Measurements from ENCODE around the gene SH3GLB1.

The SH3GLB1 gene

DNA sequence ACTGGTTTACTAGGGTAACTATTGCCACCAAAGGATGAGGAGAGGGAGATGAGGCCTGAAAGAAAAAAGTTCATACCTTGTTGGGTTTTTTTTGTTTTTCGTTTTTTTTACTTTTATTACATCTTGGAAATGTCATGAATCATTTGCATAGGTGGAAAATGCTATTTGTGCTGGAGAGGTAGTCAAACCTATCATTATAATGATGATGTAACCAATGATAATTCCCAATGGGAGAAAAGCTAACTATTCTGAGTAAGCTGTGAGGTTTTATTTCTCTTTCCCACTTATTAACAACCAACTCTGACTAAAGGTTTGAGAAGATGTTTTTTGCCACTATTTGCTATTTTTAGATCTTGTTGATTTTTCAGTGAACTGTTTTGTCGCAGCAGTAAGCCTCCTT, 29.0 kb downstream of the SH3GLB1 start:
- no peak for DNase-seq (ENCODE audit: low spot score)

DNA sequence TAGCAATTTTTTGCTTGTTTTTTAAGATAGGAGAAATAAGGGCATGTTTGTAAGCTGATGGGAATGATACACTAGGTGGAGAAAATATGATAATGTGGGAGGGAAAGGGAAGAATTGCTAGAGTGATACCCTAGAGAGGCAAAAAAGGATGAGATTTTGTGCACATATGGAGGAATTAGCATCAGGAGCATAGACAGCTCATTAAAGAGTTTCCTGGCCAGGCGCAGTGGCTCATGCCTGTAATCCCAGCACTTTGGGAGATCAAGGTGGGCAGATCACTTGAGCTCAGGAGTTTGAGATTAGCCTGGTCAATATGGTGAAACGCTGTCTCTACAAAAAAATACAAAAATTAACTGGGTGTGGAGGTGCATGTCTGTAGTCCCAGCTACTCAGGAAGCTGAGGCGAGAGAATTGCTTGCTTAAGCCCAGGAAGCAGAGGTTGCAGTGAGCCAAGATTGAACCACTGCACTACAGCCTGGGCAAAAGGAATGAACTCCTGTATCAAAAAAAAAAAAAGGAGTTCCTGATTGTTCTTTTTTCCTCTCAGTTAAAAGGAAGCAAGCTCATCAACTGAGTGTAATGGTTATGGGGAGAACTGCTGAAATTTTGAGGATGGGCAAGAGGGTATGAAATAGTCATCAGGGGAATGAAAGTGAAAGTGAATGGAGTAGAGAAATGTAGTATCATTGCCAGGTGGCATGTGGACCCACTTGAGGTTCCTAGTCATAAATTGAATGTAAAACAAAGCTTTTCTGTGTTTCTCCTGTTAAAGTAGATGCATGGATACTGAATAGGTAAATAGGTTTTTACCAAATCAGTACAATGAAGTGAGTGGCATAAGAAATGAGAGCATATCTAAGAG, 35.5 kb downstream of the SH3GLB1 start:
- no peak for DNase-seq (ENCODE audit: low spot score)

DNA sequence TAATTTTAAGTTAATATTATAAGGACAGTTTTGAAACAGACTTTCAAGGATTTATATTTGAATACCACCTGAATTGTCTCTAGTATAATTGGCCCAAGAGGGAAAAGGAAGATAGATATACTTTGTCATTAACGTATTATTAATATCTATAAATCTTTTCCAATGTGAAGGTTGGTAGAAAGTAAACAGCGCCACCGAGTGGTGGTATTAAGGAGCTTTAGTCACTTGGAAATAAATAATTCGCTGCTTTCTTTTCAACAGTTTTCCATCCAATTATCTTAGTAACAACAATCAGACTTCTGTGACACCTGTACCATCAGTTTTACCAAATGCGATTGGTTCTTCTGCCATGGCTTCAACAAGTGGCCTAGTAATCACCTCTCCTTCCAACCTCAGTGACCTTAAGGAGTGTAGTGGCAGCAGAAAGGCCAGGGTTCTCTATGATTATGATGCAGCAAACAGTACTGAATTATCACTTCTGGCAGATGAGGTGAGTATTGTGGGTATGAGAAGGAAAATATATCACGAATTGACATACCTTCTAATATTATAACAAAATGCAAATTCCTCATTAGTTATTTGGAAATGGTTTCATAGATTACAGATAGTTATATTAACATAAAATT, 37.7 kb downstream of the SH3GLB1 start:
- DNase-seq (ENCODE audit: low spot score), result no peak

DNA sequence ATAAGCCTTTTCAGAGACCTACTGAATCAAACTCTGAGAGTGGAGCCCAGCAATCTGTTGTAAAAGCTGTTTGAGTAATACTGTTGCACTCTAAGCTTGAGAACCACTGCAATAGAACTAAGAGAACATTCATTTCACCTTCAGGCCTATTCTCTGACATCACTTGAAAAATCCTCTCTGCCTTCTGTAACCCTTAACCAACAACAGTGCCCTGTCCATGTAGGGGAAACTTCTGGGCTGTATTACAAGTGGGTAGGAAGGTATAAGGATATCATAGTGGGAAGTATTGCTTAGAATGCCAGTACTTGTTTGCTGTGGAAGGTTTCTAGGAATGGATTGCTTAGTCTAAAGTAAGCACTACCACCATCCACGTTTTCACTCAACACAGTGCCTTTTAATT, 42.9 kb downstream of the SH3GLB1 start:
- no peak for DNase-seq (ENCODE audit: low spot score)

DNA sequence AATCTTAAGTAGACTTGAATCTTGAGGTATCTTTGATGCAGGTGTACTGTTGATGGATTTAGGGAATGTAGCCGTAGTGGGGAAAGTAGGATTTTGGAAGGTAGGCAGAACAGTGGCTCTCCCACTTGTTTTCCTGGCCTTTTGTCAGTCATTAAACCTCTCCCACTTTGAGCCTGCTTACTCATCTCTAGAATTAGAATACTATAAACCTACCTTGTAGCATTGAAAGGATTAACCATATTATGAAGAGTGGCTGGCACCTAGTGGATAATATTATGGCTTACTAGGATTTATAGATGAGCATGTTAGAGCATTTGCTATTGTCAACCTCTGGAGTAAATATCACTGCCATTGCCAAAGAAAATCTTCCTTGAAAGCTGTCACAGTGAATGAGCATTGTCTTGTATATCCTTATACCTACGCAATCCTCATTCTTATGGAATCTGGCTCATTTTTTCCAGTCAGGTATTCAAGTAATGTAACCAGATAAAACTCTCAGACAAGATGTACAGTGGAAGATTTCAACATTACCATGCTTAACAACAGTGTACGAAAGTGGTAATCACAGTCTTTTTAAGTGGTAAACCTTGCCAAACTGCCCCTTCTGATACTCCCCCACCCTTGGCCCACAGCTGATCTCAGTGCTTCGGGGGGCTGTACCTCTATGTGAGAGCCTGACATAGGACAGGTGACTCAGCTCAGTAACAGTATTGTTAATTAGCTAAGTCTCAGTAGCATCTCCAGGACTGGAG, 44.4 kb downstream of the SH3GLB1 start:
- no peak for DNase-seq (ENCODE audit: low spot score)

DNA sequence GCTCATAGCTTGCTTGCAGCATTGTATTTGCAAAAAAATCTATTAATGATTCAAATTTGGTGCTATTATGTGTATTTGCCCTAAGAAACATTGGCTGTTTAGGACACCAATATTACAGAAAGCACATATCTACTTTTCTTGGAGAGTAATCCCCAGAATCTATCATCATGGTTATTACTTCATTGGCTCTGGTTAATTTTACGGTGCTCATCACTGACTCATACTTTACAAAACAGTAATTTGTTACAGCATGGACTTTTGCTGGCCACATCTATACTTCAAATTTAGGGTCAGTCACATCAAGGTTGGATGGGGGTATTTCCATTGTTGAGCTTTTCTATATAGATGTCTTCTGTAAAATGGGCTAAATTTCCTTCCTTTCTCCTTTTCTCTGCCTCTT, 45.7 kb downstream of the SH3GLB1 start:
- no peak for DNase-seq (ENCODE audit: low spot score)

DNA sequence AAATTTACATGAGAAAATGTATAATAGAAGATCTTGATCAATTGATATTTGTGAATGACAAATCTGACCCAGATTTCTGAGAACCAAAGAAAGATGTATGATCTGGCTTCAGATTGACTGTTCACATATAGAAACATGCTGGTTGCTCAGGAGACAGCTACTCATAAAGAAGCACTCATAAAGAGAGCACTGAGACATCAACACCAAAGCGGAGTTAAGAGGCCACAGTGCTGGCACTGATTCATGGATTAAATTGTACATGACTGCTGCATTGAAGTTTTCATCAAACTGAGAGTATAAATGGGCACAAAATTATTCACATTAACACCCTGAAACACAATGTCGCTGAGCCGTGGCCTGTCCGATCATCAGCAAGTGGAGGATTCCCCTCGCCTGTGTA, 46.2 kb downstream of the SH3GLB1 start:
- no peak for DNase-seq (ENCODE audit: low spot score)

DNA sequence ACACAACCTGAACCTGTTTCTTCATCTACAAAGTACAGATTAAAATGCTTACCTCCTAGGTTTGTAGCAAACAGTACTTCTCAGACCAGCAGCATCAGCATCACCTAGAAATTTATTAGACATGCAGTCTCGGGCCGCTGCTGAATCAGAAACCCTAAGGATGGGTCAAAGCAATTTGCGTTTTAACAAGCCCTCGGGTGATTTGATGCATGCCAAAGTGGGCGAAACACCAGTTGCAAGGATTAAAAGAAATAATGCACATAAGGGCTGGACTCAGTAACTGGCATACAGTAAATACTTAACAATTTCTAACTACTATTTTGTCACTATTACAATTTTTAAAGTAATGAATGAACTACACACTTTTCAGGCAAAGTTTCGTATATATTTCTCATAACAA, 47.5 kb downstream of the SH3GLB1 start:
- DNase-seq (ENCODE audit: low spot score), result no peak

DNA sequence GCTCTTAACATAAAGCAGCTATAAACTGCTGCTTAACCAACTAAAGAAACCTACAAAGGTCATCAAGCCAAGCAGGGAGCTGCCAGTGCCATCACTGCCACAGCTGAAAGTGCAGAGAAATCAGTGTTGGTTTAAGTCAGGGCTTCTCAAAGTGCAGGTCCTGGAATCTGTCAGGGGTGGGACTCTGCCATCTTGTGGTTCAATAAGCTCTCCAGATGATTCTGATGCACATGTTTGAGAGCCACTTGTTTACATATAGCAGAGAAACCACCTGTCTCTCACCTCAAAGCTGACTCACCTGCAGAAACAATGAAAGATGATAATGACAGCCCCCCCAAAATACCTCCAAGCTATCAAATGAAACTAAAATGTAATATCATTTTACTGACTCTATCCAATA, 49.3 kb downstream of the SH3GLB1 start:
- no peak for DNase-seq (ENCODE audit: low spot score)

DNA sequence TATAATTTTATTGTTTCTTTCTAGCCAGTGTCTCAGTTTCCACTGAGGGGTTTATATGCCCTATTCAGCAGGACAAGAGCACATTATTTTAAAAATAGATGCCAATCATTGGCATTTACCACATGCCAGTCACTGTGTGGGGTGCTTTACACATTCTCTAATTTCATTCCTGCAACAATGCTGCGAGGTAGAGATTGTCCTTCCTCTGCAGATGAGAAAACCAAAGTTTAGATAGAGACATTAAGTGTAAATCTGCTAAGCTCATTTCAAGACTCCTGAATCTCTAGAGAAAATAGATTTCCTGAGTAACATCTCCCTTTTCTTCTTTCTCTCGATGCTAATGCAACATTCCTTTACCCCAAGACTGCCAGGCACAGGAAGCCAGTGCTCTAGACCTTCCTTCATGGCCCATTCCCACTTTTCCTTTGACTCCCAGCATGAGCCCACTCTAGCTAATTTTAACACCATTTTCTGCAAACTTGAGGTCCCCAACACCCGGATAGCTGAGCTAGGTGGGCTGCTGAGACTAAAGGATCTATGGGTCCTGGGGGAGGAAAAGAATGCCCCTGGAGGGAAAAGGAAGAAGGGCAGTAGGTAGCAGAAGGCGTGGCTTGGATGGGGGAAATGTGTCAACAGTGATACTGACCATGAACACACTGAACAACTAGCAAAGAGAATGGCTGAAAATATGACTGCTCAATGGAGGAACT, 50.0 kb downstream of the SH3GLB1 start:
- DNase-seq (ENCODE audit: low spot score), result no peak

DNA sequence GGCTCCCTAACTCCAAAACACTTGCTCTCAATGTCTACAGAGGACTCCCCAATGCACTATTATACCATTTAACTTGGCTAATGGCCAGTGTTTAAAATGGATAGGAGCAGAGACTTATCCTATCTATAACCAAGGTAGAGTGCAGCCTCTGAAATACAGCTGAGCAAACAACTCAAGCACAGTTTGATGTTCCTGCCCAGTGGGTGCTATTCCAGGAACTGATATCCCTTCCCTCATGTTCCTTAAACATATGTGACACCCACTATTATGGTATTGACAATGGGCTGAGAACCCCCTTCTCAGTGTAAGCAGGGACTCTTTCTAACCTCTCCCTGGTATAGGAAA, 51.7 kb downstream of the SH3GLB1 start:
- DNase-seq (ENCODE audit: low spot score), result no peak

DNA sequence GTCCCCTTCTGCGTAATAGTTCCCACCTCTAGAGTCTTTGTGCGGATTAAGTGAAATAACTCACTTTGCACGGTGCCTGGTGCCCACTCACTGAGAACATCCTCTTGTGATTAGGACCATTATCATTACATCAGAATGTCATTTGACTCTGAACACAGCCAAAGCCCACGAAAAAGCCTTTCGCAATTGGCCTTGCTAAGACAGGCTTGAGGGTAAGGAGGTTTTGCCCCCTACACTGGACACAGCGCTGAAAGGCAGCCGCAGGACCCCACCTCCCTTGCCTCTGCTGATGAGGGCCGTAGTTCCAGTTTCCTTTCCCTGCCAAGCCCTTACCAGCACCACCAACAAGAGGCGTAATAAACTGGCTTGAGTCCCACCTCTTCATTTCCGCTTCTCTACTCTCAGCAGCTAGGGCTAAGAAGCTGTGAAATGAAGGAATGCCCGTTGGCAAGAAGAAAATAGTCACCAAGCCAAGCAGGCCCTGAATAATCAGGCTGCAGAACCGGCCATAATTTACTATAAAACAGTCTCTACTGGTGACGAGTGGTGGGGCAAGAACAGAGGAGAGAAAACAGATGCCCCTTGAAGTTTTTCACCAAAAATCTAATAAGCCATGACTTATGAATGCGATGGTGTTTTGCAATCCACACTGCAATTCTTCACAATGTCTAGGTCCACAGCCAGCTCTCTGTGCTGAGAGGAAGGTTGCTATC, 53.1 kb downstream of the SH3GLB1 start:
- DNase-seq (ENCODE audit: low spot score), result peak; percentile 24

DNA sequence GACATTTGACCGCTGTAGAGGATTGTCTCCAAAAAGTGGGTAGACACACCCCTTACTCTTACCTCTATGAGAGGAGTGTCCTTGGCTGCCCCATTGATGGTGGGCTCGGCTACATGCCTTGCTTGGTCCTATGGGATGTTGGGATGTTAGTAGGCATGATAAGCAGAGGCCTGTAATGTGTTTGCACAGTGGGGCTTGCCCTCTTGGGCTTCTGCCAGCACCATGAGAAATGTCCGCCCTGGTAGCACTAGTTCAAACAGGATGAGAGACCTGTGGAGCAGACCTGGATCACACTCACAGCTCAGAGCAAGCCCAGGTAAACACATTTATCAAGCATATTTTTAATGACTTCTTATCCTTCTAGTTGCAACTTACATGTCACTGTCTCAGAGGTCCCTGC, 54.2 kb downstream of the SH3GLB1 start:
- DNase-seq (ENCODE audit: low spot score), result no peak

DNA sequence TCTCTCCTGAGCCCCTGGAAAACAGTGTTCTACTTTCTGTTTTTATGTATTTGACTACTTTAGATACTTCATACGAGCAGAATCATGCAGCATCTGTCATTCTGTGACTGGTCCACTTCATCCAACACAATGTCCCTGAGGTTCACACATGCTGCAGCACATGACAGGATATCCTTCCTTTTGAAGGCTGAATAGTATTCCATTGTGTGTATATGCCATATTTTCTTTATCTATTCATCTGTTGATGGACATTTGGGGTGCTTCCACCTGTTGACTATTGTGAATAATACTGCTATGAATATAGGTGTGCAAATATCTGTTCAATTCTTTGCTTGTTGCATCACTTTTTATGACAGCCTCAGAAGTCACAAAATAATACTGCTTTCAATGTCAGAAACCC, 55.8 kb downstream of the SH3GLB1 start:
- DNase-seq (ENCODE audit: low spot score), result no peak

DNA sequence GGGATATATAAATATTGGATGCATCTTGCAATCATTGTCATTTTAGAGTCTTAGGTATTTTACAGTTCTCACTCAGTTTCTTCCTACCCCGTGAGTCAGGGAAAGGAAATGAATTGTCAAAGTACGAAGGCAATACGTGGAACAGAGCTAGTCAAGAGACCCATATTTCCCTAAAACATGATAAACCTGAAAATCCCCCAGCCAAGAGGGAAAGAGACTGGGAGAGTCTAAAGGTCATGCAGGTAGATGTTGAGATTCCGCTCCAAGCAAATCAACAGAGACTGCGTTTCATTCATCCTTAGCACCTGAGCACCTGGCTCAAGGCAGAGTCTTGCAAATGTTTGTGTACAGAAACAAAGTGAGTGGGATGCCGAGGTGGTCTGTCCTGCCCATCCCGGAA, 58.0 kb downstream of the SH3GLB1 start:
- no peak for DNase-seq (ENCODE audit: low spot score)

DNA sequence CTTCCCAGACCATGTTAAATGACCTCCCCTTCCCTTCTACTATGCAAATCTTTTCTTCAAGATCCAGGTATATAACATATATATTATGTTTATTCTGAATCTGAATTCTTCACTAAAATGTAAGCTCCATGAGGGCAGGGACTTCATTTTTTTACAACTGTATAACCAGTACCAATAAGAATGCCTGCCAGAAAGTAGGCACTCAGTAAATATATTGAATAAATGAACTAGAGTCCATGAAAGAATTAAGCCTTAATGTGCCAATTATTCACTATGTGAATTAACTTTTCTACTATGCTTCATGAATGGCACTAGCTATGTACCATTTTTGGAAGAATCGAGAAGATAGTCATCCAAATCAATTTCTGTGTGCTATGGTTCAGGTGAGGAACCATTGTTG, 60.1 kb downstream of the SH3GLB1 start:
- DNase-seq (ENCODE audit: low spot score), result no peak

DNA sequence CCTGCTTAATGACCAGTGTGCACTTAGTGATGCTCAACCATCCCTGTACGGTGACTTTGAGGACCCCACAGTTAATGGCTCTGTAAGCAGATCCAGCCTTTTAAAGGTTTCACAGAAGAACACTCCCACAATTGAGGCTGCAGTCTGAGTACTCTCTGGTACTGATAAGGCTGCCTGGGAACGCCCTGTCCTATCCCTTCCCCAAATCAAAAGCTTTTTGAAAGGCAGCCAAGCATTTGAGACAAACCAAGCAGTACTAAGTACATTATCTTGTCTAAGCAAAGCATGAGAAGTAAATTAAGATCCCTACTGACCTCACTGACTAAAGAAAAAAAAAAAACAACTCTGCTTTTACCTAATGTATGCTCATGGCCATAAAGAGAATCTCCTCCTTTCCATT, 60.7 kb downstream of the SH3GLB1 start:
- no peak for DNase-seq (ENCODE audit: low spot score)

DNA sequence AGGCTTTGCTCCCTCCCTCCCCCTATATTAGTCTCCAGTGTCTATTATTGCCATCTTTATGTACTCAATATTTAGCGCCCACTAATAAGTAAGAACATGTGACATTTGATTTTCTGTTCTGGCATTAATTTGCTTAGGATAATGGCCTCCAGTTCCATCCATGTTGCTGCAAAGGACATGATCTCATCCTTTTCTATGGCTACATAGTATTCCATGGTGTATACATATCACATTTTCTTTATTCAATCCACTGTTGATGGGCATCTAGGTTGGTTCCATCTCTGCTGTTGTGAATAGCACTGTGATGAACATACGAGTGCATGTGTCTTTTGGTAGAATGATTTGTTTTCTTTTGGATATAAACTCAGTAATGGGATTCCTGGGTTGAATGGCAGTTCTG, 61.3 kb downstream of the SH3GLB1 start:
- DNase-seq (ENCODE audit: low spot score), result no peak

DNA sequence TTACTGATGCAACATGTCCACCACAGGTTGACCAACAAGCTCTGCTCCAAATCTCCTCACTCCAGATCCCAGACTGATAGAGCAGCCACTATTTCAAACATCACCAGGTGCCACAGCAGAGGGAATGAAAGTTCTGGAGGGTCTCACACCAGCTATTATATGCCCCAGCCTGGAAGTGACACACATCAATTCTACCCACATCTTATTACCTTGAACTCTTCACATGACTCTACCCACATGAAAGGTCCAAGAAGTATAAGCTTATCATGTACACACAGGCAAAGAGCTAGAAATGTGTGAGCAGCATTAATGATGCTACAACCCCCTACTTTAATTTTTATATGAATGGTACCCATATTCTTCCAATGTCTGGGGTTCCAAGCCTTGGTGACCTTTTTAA, 64.2 kb downstream of the SH3GLB1 start:
- DNase-seq (ENCODE audit: low spot score), result no peak

DNA sequence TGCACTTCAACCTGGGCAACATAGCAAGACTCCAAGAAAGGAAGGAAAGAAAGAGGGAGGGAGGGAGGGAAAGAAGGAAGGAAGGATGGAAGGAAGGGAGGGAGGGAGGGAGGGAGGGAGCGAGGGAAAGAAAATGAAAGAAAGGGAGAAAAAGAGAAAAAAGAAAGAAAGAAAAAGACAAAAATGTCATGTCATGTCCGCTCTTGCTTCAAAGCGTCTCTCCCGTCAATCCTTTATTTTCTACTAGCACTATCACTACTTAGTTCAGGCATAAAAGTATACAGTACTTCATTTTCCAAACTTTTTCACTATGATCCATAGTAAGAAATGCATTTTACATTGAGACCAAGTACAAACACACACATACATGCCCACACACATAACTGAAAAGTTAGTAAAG, 64.7 kb downstream of the SH3GLB1 start:
- no peak for DNase-seq (ENCODE audit: low spot score)

DNA sequence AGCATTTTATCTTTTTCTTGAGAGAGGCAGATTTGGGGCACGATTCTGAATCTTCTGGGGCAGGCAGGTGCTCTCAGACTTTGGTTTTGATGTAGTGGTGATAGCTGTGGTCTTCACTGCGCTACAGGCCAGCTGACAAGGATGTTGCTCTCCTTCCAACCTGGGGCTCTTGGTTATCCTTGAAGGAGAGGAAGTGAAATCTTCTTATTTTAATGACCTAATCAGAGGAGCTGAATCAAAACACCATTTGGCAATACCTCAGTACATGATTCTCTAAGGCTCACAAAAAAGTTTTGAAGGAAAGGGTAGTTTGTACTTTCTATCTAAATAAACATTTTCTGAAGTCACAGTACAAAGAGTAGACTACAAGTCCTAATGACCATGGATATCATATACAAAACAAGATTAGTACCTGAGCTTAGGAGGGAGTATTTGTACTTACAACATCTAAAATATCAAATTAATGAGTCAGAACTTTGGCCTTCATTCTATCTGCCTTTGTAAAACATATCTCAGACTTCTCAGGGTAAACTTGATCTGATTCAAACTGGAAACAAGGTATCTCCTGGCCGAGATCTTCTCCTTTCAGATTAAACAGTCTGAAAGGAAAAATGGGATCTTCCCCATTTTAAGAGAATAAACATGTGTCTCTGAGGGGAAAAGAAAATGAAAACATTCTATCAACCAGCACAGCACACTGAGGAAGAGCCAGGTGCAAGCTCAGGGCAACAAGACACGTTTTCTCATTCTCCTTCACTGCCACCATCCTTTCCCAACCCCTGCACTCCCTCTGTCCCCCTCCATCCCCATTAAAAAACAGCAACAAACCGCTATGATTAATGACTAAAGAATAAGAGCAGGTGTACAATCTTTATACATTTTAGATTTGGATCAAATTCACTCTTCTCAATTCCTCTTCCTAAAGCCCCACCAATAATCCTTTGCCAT, 69.2 kb downstream of the SH3GLB1 start:
- no peak for DNase-seq (ENCODE audit: low spot score)

Data from AG08396 (cell line).